SHP77 (cell line): ENCODE results near the gene RIPK3.
"Not testable (repeated sequence)": the region's sequence is repeated elsewhere in the genome, so short reads cannot be mapped to it uniquely, and the experiment has no call there.

Experiments
- DNase-seq, 2 experiments: peaks; one replicate each; lab custom pipeline; 2025; lab: John Stamatoyannopoulos, UW

The RIPK3 gene

DNA sequence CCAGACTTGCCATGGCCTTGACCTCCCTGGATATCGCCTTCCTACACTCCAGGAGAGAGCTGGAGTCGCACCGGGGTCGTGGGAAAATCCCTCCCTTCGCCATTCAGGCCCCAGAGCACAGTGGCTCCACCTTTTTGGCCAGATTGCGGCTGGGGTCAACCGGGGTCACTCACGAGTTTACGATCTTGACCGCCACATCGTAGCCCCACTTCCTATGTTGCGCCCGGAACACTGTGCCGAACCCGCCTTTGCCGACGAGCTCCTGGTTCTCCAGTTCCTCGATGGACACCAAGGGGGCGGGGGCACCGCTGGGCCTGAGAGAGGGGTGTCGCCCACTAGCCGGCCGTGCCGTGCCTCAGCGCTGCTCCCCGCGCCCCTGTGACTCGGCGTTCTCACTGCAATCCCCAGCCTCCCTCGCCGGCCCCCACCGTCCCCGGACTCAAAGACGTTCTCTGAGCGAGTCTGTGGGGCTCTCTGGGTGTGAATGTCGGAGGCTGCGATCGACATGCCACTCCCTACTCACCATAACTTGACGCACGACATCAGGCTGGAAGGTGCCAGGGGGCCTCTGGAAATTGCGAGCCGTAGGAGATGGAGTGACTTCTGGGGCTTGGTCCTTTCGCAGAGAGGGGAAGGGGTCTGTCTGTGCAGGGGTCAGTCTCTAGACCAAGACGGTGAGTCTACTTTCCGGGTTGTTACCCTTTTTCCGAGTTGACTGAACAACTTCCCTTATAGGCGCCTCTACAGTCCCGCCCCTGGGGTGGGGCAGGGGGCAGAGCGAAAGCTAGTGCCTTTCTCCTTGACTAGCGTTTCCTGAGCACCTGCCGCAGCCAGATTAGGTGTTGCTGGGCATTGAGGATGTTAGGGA lies at the start of gene RIPK3:
RIPK3 (minus strand) TSS at position 708 of the 868 bp plus-strand sequence; CDS start at position 543, 165 bp downstream.
- DNase-seq: no peak

- no peak for DNase-seq
Observed at GRCh38 chr14:24389226-24389848, 49.5 kb upstream of the RIPK3 start.

- no peak for DNase-seq
Observed at GRCh38 chr14:24388474-24389179, 48.8 kb upstream of the RIPK3 start.

- not testable (repeated sequence) for DNase-seq
Observed at GRCh38 chr14:24387579-24387978, 47.8 kb upstream of the RIPK3 start.

DNA sequence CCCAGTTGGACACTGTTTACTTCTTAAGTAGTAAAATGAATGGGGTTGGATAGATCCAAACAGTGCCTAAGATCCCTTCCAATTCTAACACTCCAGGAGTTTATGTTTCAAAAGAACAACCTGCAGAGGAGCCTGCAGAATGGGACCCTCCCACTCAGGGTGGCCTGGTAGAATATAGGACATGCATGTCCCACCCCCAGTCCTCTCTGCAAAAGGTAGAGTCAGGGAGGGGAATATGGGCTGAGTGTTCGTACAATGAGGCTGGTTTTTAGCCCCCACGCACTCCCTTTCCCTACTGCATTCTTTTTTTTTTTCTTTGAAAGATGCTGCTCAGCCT lies 47.2 kb upstream of the RIPK3 start:
- no peak for DNase-seq

DNA sequence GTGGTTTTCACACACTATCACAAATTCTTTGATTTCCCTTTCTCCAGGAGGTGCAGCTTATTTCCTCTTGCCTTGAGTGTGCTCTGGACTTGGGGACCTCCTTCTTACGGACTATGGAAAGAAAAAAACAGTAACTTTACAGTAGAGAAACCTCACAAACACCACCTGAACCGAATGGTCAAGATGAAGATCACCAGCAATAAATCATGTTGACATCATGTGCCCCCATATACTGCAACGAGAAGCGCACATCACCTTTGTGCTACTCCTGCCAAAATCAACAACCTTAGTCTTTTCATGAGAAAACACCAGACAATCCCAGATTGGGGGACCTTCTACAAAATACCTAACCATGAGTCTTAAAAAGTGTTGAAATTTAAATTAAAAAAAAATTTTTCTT lies 45.7 kb upstream of the RIPK3 start:
- no peak for DNase-seq

GRCh38 chr14:24384169-24384568 lies 44.4 kb upstream of the RIPK3 start:
- no peak for DNase-seq

DNA sequence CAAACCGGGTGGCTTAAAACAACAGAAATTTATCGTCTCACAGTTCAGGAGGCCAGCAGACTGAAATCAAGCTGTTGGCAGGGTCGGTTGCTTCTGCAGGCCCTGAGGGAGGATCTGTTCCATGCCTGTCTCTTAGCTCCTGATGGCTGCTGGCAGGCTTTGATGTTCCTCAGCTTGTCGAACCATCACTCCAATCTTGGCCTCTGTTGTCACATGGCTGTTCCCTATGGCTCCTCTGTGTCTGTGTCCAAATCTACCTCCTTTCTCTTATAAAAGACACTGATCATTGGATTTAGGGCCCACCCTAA lies 42.2 kb upstream of the RIPK3 start:
- no peak for DNase-seq

GRCh38 chr14:24381363-24382063 lies 41.7 kb upstream of the RIPK3 start:
- DNase-seq: no peak

GRCh38 chr14:24379907-24380730 lies 40.3 kb upstream of the RIPK3 start:
- no peak for DNase-seq

DNA sequence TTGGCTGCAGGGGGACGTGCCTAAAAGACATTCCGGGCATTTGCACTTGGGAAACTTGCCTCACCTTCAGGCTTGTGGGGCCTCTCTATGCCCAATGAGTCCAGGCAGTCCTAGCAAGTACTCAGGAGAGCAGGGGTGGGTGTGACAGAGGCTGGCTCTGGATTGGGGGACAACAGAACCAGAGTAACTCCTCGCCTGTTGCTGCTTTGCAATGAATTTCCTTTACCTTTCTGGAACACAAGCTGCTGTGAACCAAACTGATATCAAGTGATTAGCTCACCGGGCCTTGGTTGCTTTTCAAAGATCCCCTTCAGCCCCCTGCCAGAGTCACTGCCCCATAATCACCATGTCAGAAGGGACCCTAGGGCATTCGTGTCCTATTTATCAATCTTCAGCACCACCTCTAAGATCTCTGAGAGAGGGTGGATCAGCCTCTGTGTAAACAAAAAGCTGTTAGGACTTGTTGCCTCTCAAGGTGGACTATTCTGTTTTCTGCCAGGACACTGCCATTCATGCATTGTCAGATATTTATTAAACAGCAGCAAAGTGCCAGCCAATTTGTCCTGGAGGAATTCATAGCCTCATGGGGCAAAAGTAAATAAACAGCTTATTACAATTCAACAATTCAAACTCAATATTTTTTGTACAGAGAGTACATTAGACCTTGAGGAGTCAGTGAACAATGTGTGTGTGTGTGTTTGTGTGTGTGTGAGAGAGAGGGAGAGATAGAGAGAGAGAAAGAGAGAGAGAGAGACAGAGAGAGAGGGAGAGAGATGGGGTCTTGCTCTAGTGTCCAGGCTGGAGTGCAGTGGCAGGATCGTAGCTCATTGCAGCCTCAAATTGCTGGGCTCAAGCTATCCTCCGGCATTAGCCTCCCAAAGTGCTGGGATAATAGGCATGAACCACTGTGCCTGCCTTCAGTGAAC lies 39.5 kb upstream of the RIPK3 start:
- no peak for DNase-seq

GRCh38 chr14:24378327-24378726 lies 38.5 kb upstream of the RIPK3 start:
- no peak for DNase-seq

DNA sequence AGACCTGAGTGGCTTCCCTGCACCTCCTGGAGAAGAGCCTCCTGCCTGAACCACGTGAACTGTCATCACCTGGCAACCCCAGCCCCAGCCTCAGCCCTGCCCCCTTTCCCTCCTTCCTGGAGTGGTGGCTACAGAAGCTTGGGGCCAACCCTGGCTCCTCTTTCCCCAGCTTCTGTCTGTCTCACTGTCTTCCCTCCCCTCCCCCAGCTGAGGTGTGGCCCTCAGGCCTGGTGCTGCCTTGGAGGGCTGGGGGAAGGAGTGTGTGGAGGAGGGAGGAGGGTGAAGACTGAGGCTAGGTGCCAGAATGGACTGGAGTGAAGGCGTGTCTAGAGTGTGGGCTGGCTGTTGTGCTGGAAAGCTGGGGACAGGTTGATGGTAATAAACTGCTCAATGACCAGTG lies 37.9 kb upstream of the RIPK3 start:
- no peak for DNase-seq

DNA sequence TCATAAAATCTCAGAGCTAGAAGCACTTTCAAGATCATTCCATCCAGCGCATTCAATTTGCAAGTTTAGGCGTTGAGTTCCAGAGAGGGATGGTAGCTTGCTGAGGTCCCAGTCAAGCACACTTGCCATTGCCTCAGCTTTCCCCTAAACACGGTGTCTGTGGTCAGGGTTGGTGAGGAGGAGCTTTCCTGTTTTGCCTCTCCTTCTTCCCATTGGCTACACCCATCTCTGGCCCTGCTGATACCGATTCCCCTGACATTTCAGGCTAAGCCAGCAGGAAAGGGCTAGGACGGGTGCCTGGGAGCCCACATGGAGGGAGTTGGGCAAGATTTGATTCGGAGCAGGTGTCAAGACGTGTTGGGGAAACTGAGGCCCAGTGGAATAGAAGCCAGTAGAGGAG lies 37.3 kb upstream of the RIPK3 start:
- DNase-seq: no peak

DNA sequence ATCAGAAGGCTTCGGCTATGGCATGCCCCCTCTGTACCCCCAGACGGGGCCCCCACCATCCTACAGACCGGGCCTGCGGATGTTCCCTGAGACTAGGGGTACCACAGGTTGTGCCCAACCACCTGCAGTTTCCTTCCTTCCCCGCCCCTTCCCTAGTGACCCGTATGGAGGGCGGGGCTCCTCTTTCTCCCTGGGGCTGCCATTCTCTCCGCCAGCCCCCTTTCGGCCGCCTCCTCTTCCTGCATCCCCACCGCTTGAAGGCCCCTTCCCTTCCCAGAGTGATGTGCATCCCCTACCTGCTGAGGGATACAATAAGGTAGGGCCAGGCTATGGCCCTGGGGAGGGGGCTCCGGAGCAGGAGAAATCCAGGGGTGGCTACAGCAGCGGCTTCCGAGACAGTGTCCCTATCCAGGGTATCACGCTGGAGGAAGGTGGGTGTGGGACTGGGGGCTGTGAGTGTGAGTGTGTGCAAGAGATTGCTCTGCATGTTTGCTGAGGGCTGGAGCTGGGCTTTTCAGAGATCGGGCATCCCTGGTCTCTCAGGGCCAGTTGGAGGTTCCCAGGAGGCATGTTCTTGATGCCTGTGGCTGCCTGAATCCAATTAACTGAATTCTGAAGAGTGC lies 36.8 kb upstream of the RIPK3 start:
- no peak for DNase-seq

DNA sequence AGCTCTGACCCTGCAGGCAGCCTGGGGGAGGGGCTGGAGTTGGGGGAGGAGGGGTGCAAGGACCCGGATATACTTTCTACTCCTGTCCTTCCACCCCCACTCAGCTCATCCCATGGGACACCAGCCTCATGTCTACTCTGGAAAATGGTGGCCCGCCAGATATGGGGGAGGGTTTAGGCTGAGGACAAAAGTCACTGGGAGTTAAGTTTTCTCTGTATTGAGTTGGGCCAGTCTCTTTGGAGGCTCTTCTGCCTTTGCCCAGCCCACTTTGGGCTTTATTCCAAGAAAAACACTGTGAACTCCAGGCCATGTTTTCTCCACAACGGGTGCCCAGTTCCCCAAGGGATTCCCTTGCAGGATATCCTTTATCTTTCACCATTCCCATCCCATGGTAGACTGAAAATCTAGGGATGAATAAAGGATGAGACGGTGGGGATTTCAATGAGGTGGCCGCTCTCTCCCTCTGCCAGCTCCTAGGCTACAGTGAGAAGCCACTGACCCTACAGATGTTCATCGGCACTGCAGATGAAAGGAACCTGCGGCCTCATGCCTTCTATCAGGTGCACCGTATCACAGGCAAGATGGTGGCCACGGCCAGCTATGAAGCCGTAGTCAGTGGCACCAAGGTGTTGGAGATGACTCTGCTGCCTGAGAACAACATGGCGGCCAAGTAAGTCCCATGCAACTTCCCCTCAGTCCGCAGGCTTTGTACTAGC lies 33.1 kb upstream of the RIPK3 start:
- peak; percentile 29 to 39 for DNase-seq

GRCh38 chr14:24371605-24372004 lies 31.8 kb upstream of the RIPK3 start:
- not testable (repeated sequence) for DNase-seq

DNA sequence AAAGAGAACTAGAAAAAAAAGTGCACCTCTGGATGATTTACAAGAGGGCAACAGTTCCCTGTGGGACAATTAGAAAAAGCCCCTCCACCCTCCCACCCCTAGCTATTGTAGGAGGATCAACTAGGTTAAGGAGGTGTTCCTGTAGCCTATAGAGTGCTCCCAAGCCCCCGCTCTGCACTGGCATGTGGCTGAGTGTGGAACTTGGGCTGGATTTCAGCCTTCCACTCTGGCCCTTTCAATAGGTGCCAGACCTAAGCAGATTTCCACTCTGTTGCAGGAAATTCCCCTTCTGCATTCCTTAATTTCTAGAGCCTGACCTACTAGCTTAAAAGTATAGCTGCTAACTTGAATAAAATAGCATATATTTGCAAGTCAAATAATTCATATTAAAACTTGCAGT lies 31.0 kb upstream of the RIPK3 start:
- no peak for DNase-seq

DNA sequence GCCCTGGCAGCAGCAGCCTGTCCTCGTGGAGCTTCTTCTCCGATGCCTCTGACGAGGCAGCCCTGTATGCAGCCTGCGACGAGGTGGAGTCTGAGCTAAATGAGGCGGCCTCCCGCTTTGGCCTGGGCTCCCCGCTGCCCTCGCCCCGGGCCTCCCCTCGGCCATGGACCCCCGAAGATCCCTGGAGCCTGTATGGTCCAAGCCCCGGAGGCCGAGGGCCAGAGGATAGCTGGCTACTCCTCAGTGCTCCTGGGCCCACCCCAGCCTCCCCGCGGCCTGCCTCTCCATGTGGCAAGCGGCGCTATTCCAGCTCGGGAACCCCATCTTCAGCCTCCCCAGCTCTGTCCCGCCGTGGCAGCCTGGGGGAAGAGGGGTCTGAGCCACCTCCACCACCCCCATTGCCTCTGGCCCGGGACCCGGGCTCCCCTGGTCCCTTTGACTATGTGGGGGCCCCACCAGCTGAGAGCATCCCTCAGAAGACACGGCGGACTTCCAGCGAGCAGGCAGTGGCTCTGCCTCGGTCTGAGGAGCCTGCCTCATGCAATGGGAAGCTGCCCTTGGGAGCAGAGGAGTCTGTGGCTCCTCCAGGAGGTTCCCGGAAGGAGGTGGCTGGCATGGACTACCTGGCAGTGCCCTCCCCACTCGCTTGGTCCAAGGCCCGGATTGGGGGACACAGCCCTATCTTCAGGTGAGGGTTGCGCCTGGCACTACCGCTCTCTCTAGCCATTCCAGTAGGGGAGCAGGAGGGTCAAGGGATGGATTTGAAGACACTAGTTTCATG lies 30.3 kb upstream of the RIPK3 start:
- no peak for DNase-seq
